Neutrophil (primary cell): ENCODE data around the gene PC.

Source experiments
- H3K27ac ChIP-seq: fragments of 200-600 bp; sonication (generic); 2 replicates; pipeline ENCODE4 v1.5.1; 2016; ENCODE audit warnings: mild to moderate bottlenecking, moderate library complexity
- H3K27me3 ChIP-seq: fragments of 200-600 bp; sonication (generic); 2 replicates; pipeline ENCODE4 v1.6.0; 2016; ENCODE audit warnings: mild to moderate bottlenecking
- H3K36me3 ChIP-seq: fragments of 200-600 bp; sonication (generic); 2 replicates; pipeline ENCODE4 v1.5.1; 2017
- H3K4me1 ChIP-seq, 2 experiments: fragments of 200-600 bp in 1 of 2; sonication (generic) in 1 of 2; 1 replicate in 1 of 2; 2 replicates in 1 of 2; pipeline versions ENCODE4 v1.5.1 to v1.6.1; 2013 to 2016; ENCODE audit warnings: low read depth in 1 of 2, low read length in 1 of 2, mild to moderate bottlenecking in 1 of 2, moderate library complexity in 1 of 2; ENCODE audit not compliant: control insufficient read depth in 1 of 2, insufficient read depth in 1 of 2
- H3K4me3 ChIP-seq, 2 experiments: fragments of 200-600 bp in 1 of 2; sonication (generic) in 1 of 2; 1 replicate in 1 of 2; 2 replicates in 1 of 2; pipeline ENCODE4 v1.5.1; 2013 to 2016; ENCODE audit warnings: low read depth in 1 of 2, low read length in 1 of 2, mild to moderate bottlenecking in 1 of 2, moderate library complexity in 1 of 2
- H3K9me3 ChIP-seq: fragments of 200-600 bp; sonication (generic); 2 replicates; pipeline ENCODE4 v1.5.1; 2016
- TF ChIP-seq, protein P1 (sequence below): fragments of 200-600 bp; sonication (generic); IDR thresholded peaks from 2 replicates; pipeline ENCODE4 v1.5.1; 2016; ENCODE audit warnings: antibody characterized with exemption

Gene PC

DNA sequence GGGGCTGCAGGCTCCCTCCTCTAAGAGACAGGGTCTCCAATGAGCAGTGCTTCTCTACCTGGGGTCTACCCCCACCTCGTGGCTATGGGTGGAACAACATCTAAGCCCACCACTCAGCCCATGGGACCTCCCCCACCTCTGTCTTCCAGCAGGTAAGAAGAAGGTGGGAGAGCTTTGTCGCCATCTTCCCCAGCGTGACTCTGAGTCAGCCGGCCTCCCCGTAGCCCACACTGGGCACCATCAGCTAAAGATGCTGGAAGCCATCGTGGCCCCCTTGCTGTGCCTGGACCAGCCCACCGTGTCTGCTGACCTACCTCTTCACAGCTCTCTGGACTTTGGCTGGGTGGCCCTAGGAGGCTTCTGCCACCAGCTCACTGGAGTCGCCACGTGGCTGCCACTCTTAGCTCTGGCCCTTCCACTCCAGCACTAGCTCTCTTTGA, 17.9 kb upstream of the PC start:
- Histone ChIP-seq H3K9me3 (no peaks in the 10 kb centered on the region), H3K36me3 (no peaks in the 10 kb centered on the region), H3K4me3 (no peak overlapping the region), H3K4me1 (no peaks in the 10 kb centered on the region), H3K27me3 (peaks cover 11% of the 10 kb centered on the region), H3K27ac (no peak overlapping the region)
- TF ChIP-seq, protein P1, sequence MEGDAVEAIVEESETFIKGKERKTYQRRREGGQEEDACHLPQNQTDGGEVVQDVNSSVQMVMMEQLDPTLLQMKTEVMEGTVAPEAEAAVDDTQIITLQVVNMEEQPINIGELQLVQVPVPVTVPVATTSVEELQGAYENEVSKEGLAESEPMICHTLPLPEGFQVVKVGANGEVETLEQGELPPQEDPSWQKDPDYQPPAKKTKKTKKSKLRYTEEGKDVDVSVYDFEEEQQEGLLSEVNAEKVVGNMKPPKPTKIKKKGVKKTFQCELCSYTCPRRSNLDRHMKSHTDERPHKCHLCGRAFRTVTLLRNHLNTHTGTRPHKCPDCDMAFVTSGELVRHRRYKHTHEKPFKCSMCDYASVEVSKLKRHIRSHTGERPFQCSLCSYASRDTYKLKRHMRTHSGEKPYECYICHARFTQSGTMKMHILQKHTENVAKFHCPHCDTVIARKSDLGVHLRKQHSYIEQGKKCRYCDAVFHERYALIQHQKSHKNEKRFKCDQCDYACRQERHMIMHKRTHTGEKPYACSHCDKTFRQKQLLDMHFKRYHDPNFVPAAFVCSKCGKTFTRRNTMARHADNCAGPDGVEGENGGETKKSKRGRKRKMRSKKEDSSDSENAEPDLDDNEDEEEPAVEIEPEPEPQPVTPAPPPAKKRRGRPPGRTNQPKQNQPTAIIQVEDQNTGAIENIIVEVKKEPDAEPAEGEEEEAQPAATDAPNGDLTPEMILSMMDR: no peak

DNA sequence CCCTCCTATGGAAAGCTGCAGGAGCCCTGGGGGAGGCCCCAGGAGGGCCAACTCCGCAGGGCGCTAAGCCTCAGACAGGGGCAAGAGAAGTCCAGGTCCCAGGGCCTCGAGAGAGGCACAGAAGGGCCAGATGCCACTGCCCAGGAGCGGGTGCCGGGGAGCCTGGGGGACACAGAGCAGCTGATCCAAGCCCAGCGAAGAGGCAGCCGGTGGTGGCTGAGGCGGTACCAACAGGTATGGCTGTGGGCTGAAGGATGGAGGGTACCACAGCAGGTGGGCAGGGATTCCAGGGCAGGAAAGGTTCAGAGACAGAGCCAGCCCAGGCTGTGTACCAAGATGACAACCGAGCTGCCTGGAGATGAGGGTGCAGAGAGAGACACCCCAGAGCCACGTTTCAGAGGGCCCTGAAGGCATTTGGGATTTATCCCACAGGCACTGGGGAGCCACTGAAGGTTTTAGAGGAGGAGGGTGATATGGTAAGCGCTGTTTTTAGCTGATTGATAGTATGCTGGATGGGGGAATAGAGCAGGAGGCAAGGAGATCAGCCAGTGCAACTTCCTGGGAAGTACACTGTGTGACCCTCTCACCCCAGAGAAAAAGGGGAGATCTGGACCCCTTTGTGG, 17.3 kb upstream of the PC start:
- peaks cover 14% of the 10 kb centered on the region for H3K27me3 ChIP-seq
- TF ChIP-seq, protein P1: no peak
- H3K36me3 ChIP-seq: no peaks in the 10 kb centered on the region
- H3K9me3 ChIP-seq: no peaks in the 10 kb centered on the region
- H3K4me1 ChIP-seq: no peaks in the 10 kb centered on the region
- H3K27ac ChIP-seq: no peak overlapping the region
- no peak overlapping the region for H3K4me3 ChIP-seq

DNA sequence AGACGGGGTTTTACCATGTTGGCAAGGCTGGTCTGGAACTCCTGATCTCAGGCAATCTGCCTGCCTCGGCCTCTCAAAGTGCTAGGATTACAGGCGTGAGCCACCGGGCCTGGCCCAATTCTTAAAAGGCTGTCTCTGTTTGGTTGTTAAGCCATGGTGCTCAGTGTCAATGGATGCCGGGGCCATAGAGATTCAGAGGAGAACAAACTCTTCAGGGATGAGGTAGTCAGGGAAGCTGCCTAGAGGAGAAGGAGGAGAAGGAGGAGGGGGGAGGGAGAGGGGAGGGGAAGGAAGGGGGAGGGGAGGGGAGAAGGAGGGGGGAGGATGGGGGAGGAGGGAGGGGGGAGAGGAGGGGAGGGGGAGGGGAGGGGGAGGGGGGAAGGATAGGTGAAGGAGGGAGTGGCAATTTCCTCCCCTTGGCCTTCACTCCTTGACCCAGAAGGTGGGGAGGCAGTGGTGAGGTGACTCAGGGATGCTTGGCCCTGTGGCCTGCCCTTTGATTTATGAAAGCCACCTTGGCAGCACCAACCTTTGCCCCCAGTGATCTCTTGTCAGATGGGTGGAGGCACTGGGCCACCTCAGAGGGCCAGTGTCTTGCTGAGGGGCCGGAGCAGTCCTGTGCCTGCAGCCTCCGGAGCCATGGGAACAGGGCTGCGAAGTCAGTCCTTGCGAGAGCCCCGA, 16.7 kb upstream of the PC start, which contains the start of gene C11orf86:
Gene C11orf86, plus strand, starts transcription at position 581 of the 681 bp plus-strand sequence. Its CDS starts 59 bp downstream, at position 640.
- Histone ChIP-seq H3K27ac (no peak within 1 kb of the TSS), H3K27me3 (peaks cover 19% of the 10 kb centered on the region), H3K36me3 (no peaks in the 10 kb centered on the region), H3K9me3 (no peaks in the 10 kb centered on the region), H3K4me1 (no peaks in the 10 kb centered on the region), H3K4me3 (no peak within 1 kb of the TSS)
- TF ChIP-seq, protein P1: no peak

DNA sequence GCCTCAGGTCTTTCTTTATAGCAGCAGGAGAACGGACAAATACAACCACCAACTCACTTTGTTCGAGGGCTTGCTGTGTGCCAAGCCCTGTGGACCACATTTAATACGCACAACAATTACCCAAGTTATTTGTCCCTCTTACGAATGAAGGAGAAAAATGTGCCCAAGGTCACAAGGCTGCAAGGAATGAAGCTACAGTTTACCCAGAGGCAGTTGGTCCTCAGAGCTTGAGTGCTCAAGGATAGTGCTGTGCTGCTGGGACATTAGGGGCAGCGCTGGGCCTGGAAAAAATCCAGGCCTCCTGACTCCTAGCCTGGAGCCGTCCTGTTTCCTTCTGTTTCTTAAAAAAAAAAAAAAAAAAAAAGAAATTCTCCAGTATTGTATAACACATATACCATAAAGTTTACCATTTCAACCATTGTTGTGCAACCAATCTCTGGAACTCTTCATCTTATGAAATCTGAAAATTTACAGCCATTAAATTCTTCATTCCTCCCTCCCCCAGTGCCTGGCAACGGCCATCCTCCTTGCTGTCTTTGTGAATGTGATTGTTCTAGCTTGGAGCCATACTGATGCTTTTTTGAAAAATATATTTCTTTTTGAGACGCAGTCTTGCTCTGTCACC, 15.9 kb upstream of the PC start:
- Histone ChIP-seq H3K27me3 (peaks cover 19% of the 10 kb centered on the region), H3K27ac (no peak overlapping the region), H3K4me1 (no peaks in the 10 kb centered on the region), H3K9me3 (no peaks in the 10 kb centered on the region), H3K4me3 (no peak overlapping the region), H3K36me3 (no peaks in the 10 kb centered on the region)
- TF ChIP-seq, protein P1: no peak

DNA sequence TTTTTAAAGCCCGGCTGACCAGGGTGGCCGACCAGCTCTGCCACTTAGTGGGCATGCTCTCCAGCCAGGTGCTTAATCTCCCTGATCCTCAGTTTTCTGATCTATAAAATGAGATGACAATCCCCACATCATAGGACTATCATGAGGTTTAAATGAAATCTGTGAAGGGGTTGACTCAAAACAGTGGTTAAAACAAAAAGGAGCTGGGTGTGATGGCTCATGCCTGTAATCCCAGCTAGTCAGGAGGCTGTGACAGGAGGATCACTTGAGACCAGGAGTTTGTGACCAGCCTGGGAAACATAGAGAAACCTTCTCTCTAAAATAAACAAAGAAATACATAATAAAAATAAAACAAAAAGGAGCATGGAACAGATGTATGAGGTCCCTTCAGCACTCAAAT, 13.3 kb upstream of the PC start:
- no peak overlapping the region for H3K27ac ChIP-seq
- no peaks in the 10 kb centered on the region for H3K36me3 ChIP-seq
- H3K4me1 ChIP-seq: no peaks in the 10 kb centered on the region
- TF ChIP-seq, protein P1: no peak
- no peaks in the 10 kb centered on the region for H3K9me3 ChIP-seq
- H3K4me3 ChIP-seq: no peak overlapping the region
- peaks cover 19% of the 10 kb centered on the region for H3K27me3 ChIP-seq
